GM23338 (cell line): ENCODE data around the gene NRCAM. TPM values are rescaled to one million over a fixed set of nuclear protein-coding genes. Genes with fewer than 3 reads are reported as not detected.

ENCODE experiments used
- ATAC-seq: fragments of 200-7000 bp; cut with Tn5 transposase; 3 replicates; pipeline ENCODE4 v1.9.1; 2020
- DNase-seq: peaks from one replicate; pipeline ENCODE4 v3.0.0-alpha.2; 2015; ENCODE audit warnings: low spot score
- H2AFZ ChIP-seq: fragments of 200-600 bp; sonication (generic); 2 replicates; pipeline ENCODE4 v1.8.0; 2016; ENCODE audit warnings: antibody characterized with exemption, mild to moderate bottlenecking, moderate library complexity
- H3F3A ChIP-seq: fragments of 200-600 bp; sonication (generic); replicated peaks from 2 replicates; pipeline ENCODE4 v1.8.0; 2017; ENCODE audit warnings: antibody characterized with exemption, mixed run types, low read depth
- H3K27ac ChIP-seq: fragments of 200-600 bp; sonication (generic); 2 replicates; pipeline ENCODE4 v1.6.1; 2016; ENCODE audit warnings: low read depth
- H3K27me3 ChIP-seq: fragments of 200-600 bp; sonication (generic); 2 replicates; pipeline ENCODE4 v1.8.0; 2016; ENCODE audit warnings: mild to moderate bottlenecking, mixed run types, moderate library complexity; ENCODE audit not compliant: insufficient read depth
- H3K36me3 ChIP-seq: fragments of 200-600 bp; sonication (generic); 2 replicates; pipeline ENCODE4 v1.8.0; 2016; ENCODE audit warnings: mild to moderate bottlenecking; ENCODE audit not compliant: insufficient read depth
- H3K4me1 ChIP-seq: fragments of 200-600 bp; sonication (generic); 2 replicates; pipeline ENCODE4 v1.8.0; 2016; ENCODE audit warnings: mild to moderate bottlenecking, moderate library complexity; ENCODE audit not compliant: insufficient read depth
- H3K4me2 ChIP-seq: fragments of 200-600 bp; sonication (generic); 2 replicates; pipeline ENCODE4 v1.7.1; 2017; ENCODE audit warnings: mixed run types
- H3K4me3 ChIP-seq: fragments of 200-600 bp; sonication (generic); 2 replicates; pipeline ENCODE4 v1.6.1; 2016; ENCODE audit warnings: mixed run types
- H3K79me2 ChIP-seq: fragments of 200-600 bp; sonication (generic); replicated peaks from 2 replicates; pipeline ENCODE4 v1.8.0; 2017; ENCODE audit warnings: mild to moderate bottlenecking; ENCODE audit not compliant: insufficient read depth
- H3K9me2 ChIP-seq: fragments of 200-600 bp; sonication (generic); 2 replicates; pipeline ENCODE4 v1.8.0; 2017; ENCODE audit not compliant: insufficient read depth
- H4K20me1 ChIP-seq: fragments of 200-600 bp; sonication (generic); replicated peaks from 2 replicates; pipeline ENCODE4 v1.8.0; 2017; ENCODE audit warnings: mild to moderate bottlenecking; ENCODE audit not compliant: insufficient read depth
- H3K27ac Mint-ChIP-seq: 2 replicates; pipeline ENCODE4 v1.8.0; 2020; ENCODE audit warnings: inconsistent platforms, mild to moderate bottlenecking, moderate library complexity, mixed read lengths
- H3K27me3 Mint-ChIP-seq: 3 replicates; pipeline ENCODE4 v1.8.0; 2022; ENCODE audit warnings: low read depth, mild to moderate bottlenecking, moderate library complexity, mixed read lengths, inconsistent platforms; ENCODE audit not compliant: insufficient read depth, poor library complexity
- H3K36me3 Mint-ChIP-seq: 3 replicates; pipeline ENCODE4 v1.8.0; 2021; ENCODE audit warnings: low read depth, mild to moderate bottlenecking, inconsistent platforms, moderate library complexity, mixed read lengths
- H3K4me1 Mint-ChIP-seq: 3 replicates; pipeline ENCODE4 v1.8.0; 2020; ENCODE audit warnings: mild to moderate bottlenecking, inconsistent platforms, mixed read lengths
- H3K4me3 Mint-ChIP-seq: 3 replicates; pipeline ENCODE4 v1.8.0; 2021; ENCODE audit warnings: moderate library complexity, mild to moderate bottlenecking, inconsistent platforms, mixed read lengths
- H3K9me3 Mint-ChIP-seq: 3 replicates; pipeline ENCODE4 v1.8.0; 2020; ENCODE audit warnings: moderate library complexity, mild to moderate bottlenecking, inconsistent platforms, mixed read lengths
- CTCF ChIP-seq, 2 experiments: fragments of 200-600 bp in 1 of 2; sonication (generic) in 1 of 2; conservative IDR thresholded peaks; 2 replicates each; pipeline versions ENCODE4 v1.5.1 to v1.6.1; 2016 to 2017; ENCODE audit warnings: antibody characterized with exemption in 2 of 2, low read depth in 2 of 2, mild to moderate bottlenecking in 2 of 2, moderate library complexity in 1 of 2
- ETS1 ChIP-seq: IDR thresholded peaks from 2 replicates; pipeline ENCODE4 v1.6.1; 2016; ENCODE audit warnings: antibody characterized with exemption
- NANOG ChIP-seq: IDR thresholded peaks from 2 replicates; pipeline ENCODE4 v1.6.1; 2016; ENCODE audit warnings: antibody characterized with exemption, borderline replicate concordance
- POLR2AphosphoS5 ChIP-seq: IDR thresholded peaks from 2 replicates; pipeline ENCODE4 v1.6.1; 2016; ENCODE audit warnings: antibody characterized with exemption, low read depth
- STAT1 ChIP-seq: IDR thresholded peaks from one replicate; pipeline ENCODE4 v1.6.1; 2016; ENCODE audit warnings: antibody characterized with exemption; ENCODE audit not compliant: unreplicated experiment
- ZNF114 ChIP-seq: fragments of 250-450 bp; sonication (Bioruptor Pico); IDR thresholded peaks from 2 replicates; pipeline ENCODE4 v1.5.0; 2020; ENCODE audit warnings: mild to moderate bottlenecking, moderate library complexity
- ZNF331 ChIP-seq: fragments of 250-450 bp; sonication (Bioruptor Pico); IDR thresholded peaks from 2 replicates; pipeline ENCODE4 v1.5.0; 2020; ENCODE audit warnings: low read depth, mild to moderate bottlenecking, moderate library complexity
- ZNF462 ChIP-seq: fragments of 250-450 bp; sonication (Bioruptor Pico); IDR thresholded peaks from 2 replicates; pipeline ENCODE4 v1.5.0; 2020; ENCODE audit warnings: mild to moderate bottlenecking, moderate library complexity
- polyA plus RNA-seq: library from polyadenylated mRNA; unstranded; fragments of >200 nt; fragmentation: Nextera tagmentation; extraction: Ambion mirVana; gene quantifications from 2 replicates; pipeline ENCODE4 v1.2.1, GENCODE V29; 2016
- total RNA-seq: library from RNA; depleted of rRNA; stranded (reverse); fragments of >200 nt; shearing (Covaris generic); gene quantifications from 2 replicates; pipeline ENCODE4 v1.2.3, GENCODE V29; 2014

NRCAM gene
- total and polyA plus RNA-seq, 2 experiments from 2014 or later = 2.5 to 6.8 TPM

DNA sequence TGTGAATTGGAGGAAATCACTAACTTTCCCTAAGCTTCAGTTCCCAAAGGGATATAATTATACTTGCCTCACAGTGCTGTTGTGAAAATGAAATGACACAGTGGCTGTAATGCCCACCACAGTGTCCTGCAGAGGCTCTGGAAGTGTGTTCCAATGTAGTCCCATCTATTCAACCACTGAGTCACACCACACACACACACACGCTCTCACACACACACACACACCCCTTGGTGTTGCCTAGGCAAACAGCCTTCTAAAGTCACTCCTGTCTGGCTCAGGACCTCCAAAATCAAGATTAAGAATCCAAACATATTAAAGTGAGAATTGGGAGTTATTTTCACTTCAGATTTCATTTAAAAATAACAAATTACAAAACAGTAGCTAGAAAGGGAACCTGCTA lies 73.3 kb downstream of the NRCAM start (continued):
- no peak for TF ChIP-seq ZNF462 (CRISPR knock-in tag)

DNA sequence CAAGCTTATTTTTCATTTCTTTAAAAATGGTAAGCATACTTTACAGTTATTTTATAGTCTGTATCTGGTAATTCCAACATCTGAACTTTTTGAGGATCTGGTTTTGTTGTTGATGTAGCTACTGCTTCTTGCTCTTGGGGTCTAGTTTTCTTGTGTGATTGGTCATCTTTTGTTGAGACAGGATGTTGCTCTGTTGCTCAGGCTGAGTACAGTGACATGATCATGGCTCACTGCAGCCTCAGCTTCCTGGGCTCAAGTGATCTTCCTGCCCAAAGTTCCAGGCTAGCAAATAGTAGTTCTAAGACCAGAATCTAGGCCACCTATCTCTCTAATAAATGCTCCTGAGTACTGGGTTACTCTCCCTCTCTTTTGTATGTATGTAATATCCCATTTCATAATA lies 75.7 kb downstream of the NRCAM start:
- Histone ChIP-seq H3K79me2 (no peaks in the 10 kb centered on the region), H3K4me3 (no peak overlapping the region), H3K36me3 (no peaks in the 10 kb centered on the region), H3F3A (no peaks in the 10 kb centered on the region), H3K9me2 (no peaks in the 10 kb centered on the region), H3K4me1 (no peaks in the 10 kb centered on the region; the same call in 1 of the 2 replicates), H4K20me1 (no peaks in the 10 kb centered on the region), H3K27ac (no peak overlapping the region), H2AFZ (no peak overlapping the region), H3K27me3 (no peaks in the 10 kb centered on the region), H3K4me2 (no peak overlapping the region)
- DNase-seq = no peak
- Mint-ChIP-seq H3K9me3 (no peaks in the 10 kb centered on the region), H3K36me3 (no peaks in the 10 kb centered on the region), H3K4me1 (peaks cover 16% of the 10 kb centered on the region; the same call in 2 of the 3 replicates), H3K4me3 (no peak overlapping the region), H3K27me3 (peaks cover 7% of the 10 kb centered on the region), H3K27ac (no peak overlapping the region)
- ATAC-seq = no peak
- TF ChIP-seq NANOG = no peak
- no peak for TF ChIP-seq STAT1
- no peak for TF ChIP-seq ZNF114 (CRISPR knock-in tag)
- TF ChIP-seq CTCF (conservative IDR thresholded peaks at IDR 0.05; ENCODE audit: low read depth in 2 of 2) = no peak
- TF ChIP-seq ETS1 = no peak
- no peak for TF ChIP-seq ZNF331 (CRISPR knock-in tag)
- no peak for TF ChIP-seq POLR2AphosphoS5
